ENCODE results near the gene EPN1.

The EPN1 gene

DNA sequence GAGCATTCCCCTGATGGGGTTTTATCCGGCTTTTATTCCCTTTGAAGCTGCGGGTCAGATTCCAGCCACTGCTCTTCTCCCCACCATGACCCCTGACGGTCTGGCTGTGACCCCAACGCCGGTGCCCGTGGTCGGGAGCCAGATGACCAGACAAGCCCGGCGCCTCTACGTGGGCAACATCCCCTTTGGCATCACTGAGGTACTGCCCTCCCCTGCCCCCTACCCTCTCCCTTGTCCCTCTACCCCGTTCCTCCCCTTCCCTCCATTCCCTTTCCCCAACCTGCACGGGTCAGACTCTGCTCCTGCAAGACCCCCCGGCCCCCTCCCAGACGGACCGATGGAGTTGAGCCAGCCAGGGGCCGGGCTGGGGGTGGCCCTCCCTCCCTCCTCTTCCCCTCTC is 14.0 kb upstream of the EPN1 start:
- DNase-seq, result no peak

DNA sequence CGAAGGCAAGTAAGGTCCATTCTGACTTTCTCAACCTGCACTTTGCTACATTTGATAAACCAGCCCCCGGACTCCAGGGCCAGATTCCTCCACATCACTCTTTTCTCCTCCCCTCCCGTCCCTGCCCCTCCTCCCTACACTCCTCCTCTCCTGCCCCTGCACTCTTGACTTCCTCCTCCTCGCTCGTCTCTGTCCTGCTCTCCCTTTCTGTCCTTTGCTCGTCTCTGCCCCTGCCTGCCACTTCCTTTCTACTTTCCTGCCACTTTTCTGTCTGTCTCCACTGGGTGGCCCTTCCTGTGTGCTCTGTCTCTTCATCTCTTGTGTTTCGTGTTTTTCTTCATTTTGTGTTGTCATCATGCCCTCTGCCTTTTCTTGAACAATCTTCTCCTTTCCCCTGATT is 13.2 kb upstream of the EPN1 start:
- no peak for DNase-seq

DNA sequence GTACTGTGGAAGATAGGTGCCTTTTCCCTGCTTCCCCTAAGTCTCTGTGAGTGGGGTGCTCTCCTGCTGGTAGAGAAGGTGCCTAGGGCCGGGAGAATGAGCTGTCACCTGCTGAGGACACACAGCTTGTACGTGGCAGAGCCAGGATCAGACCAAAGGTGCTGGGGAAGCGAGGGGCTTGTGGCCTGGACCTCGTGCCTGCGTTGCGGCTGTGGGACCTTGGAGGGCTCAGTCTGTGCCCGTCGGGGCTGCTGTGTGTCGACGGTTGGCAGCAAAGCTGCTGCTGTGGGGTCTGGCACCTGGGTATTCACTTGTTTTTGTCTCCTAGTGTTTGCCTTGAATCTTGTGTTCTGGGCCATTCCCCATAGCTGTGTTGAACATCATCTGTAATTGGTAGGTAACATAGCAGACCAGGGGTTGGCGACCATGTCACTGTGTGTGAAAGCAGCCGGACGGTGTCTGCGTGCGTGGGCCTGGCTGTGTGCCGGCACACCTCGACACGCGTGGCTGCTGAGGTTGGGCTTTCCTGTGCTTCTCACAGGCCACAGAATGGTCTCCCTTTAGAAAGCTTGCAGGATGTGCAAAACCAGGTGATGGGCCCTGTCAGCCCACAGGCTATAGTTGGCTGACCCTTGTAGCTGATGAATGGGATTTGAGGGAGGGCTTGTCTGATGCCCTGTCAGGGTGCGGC is 11.0 kb upstream of the EPN1 start:
- DNase-seq, result no peak

DNA sequence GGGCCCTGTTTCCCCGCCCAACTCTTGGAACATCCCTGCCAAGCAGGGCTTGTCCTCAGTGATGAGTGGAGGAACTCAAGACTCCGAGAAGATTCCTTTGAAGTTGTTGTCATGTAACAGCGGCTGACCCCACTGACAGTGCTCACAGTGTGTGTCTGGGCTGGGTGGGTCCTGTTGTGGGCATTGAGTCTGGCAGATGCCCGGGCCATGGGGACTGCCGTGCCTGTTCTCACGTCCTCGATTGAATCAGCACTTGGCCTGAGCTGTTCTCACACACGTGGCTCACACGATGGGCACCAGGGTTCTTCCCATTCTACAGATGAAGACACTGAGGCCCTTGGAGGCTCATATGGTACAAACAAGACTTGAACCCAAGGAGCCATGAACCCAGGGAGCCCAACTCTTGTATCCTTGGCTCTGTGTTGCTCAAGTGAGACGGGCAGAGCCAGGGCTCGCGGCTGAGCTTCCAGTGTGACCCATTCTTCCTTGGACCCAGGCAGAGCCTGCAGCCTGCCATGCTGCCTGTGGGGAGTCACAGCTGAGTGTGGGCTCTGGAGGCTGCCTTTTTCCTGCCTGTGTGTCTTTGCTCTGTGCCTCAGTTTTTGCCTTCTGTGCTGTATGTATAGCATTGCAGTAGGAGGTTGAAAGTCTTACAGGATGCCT is 8.6 kb upstream of the EPN1 start:
- no peak for DNase-seq

DNA sequence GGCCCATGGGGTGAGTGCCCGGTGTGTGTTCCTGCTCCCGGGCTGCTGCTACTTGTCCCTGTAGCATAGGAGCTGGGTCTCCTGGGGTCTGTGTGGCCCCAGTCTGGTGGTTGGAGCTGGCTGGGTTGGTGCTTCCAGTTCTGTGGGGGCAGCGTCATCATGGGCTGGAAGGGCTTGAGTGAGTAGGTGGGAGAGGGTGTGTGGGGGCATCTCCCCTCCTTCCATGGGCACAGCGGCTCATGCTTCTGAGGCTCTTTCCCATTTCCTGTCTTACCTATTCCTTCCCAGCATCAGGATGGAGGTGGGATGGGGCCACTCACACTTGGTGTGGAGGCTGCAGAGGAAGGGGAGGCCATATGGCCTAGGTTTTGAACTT is 8.0 kb upstream of the EPN1 start:
- DNase-seq, result no peak

DNA sequence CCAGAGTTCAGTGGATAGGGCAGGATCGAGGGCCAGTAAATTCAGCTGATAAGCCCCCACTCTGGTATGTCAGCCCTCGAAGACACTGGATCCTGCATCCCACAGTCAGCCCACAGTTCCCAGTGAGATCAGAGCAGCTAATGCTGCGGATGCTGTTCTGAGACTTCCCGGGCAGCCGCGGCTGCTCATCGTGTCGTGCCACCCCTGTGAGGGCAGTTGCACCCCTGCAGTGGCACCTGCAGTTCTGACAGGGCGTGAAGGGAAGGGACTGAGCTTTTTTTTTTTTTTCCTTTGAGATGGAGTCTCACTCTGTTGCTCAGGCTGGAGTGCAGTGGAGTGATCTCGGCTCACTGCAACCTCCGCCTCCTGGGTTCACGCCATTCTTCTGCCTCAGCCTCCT is 7.5 kb upstream of the EPN1 start:
- DNase-seq, result no peak

DNA sequence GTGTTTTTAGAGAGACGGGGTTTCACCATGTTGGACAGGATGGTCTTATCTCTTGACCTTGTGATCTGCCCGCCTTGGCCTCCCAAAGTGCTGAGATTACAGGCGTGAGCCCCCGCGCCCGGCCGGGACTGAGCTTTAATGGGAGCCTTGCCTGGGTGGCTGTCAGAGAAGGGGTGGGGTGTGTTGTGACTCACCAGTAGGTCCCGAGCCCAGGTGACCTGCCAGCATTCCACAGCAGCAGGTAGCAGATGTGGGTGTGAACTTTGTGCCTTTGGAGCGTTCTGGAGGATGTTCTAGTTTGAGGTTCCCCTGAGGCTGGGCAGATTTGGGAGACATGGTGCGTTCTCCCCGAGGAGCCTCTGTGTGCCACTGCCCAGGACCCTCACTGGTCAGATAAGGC is 7.1 kb upstream of the EPN1 start:
- no peak for DNase-seq

DNA sequence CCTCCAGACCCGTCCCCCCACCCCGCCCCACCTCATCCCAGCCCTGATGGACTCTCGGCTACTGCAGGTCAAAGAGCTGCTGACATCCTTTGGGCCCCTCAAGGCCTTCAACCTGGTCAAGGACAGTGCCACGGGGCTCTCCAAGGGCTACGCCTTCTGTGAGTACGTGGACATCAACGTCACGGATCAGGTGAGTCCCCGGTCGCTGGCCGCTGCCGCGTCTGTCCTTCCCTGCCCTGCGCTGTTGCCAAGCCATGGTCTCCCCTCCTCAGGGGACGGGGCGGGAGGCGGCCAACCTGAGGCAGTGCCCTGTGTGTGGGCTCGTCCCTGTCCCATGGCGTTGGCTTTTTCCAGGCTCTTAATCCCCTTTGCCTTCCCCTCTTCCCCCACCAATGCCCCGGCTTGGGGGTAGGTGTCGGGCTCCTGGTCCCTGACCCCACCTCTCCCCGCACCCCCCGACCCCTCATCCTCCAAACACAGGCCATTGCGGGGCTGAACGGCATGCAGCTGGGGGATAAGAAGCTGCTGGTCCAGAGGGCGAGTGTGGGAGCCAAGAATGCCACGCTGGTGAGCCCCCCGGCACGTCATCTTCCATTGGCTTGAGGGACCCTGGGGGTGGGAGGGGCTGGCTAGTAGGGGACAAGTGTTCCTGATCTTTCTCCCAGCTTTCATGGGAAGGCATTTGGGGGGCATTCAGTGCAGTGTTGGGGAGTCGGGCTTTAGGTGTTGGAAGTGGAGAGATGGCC is 6.2 kb upstream of the EPN1 start:
- DNase-seq, result no peak

DNA sequence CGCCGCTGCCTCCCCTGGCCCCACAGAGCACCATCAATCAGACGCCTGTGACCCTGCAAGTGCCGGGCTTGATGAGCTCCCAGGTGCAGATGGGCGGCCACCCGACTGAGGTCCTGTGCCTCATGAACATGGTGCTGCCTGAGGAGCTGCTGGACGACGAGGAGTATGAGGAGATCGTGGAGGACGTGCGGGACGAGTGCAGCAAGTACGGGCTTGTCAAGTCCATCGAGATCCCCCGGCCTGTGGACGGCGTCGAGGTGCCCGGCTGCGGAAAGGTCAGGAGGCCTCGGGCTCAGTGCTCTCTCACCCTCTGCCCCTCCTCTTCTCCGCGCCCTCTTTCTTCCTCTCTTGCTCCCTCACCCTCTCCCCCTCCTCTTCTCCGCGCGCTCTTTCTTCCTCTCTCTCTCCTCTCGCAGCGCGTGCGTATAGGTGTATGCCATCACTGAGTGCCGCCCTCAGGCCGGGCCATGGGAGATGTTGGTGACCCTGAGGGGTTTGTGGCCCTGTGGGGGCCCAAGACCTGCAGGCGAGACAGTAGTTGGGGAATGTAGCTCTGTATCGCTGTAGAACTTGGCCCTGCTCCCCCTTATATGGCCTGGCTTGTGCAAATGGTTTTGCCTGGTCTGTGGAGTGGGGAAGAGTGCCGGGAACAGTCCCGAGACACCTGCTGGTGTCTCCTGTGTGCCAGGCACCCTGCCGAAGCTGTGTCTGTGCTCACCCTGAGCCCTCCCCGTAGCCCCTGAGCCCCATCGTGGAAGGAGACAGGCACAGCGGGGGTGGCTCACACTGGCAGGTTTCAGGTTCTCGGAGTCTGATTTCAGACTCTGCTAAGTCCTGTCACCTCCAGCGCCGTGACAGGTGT is 5.4 kb upstream of the EPN1 start:
- no peak for DNase-seq

DNA sequence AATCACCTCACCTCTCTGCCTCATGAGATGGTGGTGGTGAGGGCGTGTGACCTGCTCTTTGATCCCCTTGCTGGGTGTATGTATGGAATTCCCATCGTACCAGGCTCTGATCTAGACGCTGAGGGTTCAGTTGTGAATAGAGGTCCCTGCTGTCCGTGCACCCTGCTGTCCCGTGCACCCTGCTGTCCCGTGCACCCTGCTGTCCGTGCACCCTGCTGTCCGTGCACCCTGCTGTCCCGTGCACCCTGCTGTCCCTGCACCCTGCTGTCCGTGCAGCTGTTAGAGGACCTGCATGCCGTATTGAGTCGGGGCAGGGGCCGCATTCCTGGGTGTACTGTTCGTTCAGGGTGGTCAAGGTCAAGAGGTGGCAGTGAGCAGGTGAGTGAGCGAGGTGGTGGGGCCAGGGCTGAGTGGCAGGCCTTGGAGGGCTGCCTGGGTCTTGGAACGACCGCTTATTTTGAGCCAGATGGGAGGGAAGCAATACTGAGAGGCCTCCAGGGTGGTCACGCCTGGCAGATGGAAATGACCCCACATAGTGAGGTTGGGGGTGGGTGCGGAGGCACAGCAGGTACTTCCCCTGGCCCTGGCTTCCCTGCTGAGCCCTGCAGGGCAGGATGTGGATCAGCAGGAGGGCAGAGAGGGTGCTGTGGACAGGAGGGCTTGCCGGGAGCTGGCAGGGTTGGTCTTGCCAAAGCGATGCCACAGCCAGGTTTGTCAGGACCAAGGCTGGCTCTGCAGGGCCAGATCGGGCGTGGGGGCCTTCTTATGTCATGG is 4.6 kb upstream of the EPN1 start:
- DNase-seq, result no peak

DNA sequence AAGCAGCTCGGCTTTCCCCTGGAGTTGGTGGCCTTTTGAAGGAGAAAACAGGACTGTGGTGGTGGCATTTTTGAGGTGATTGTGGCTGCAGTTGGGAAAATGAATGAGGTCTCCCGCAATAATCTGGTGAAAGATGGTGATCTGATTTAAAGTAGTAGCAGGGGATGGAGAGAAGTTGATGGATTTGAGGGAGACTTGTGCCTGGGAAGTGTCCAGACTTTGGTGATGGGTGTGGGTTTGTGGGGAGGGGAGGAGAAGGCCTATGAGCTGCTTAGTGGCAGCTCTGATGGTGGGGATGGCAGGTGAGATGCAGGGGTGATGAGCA is 4.0 kb upstream of the EPN1 start:
- no peak for DNase-seq

DNA sequence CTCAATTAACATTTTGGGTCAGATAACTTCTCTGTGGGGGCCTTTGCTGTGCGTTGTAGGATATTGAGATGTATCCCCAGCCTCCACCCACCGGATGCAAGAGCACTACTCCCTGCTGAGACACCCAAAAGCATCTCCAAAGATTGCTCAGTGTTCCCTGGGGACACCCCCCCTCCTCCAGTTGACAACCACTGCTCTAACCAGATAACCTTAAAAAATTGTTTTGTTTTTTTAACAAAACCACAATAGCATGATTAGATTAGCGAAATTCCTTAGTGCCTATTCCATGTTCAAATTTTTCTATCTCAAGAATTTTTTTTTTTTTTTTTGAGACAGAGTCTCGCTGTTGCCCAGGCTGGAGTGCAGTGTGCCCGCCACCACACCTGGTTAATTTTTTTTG is 2.6 kb upstream of the EPN1 start:
- DNase-seq, result peak; percentile 46

DNA sequence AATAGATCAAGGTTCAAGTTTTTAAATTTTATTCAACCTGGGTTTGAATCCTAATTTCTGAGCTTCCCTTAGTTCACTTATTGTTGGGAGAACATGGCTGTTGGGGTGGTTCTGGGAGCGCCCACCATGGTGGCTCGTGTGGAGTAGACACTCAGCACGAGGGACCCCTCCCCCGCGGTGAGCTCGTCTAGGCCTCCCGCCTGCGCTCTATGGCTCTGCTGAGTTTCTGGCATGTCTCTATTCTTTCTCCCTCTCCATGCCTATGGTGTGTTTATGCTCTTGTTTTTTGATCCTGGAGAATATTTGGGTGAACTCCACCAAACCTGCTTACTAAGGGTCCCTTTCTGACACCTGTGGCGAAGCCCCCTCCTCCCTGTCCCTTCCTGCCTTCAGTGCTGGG is 1.6 kb upstream of the EPN1 start:
- no peak for DNase-seq

DNA sequence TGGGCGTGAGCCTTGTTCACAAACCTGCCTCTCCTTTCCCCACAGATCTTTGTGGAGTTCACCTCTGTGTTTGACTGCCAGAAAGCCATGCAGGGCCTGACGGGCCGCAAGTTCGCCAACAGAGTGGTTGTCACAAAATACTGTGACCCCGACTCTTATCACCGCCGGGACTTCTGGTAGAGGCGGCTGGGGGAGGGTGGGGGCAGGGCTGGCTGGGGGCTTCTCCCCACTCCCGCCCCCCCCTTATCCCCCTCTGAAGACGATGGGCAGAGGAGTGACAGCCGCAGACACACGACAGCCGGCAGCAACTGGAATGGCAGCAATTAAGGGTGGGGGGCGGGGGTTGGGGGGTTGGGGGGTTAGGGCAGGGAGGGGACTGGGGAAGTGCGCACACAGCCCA is 1.1 kb upstream of the EPN1 start:
- DNase-seq, result no peak

DNA sequence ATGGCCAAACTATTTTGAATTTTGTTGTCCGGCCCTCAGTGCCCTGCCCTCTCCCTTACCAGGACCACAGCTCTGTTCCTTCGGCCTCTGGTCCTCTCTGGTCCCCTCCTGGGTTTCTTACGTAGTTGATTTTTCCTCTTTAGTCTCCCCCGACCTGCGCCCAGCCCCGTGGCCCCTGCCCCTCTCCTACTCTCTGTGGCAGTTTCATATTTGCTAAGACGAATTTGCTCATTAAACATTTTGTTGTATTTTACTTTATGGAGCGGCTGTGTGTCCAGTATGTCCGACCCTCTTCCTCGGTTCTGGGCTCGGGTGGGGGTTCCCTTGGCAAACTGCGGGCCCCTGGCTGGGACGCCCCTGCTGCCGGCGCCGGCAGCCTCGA is 576 bp upstream of the EPN1 start:
- DNase-seq, result no peak

DNA sequence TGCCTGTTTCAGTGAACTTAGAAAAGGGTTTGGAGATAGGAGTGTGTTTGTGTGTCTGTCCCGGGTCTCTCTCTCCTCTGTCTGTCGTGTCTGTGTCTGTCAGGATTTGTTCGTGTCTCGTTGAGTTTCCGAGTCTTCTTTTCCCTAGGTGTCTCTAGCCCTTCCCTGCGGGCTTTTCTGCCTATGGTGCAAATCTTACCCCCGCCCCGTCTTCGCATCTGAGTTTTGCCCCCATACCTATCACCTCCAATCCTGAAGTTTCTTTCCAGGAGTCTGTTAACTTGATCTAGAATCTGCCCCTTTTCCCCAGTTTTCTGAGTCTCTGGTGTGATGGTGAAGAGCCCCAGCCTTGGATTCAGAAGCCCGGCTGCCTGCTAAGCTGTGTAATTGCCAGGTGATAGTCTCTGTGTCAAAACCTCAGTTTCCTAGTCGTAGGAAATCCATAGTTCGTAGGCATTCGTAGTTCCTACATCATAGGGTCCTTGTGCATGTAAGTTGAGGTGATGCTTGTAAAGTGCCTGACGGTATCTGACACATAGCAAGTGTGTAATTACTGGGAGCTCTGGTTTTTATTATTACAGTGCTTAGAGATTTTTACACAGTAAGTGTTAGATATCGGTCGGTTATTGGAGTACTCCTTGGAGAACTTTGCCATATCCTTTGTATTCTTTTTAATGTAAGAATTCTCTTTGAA is 782 bp downstream of the EPN1 start:
- no peak for DNase-seq

DNA sequence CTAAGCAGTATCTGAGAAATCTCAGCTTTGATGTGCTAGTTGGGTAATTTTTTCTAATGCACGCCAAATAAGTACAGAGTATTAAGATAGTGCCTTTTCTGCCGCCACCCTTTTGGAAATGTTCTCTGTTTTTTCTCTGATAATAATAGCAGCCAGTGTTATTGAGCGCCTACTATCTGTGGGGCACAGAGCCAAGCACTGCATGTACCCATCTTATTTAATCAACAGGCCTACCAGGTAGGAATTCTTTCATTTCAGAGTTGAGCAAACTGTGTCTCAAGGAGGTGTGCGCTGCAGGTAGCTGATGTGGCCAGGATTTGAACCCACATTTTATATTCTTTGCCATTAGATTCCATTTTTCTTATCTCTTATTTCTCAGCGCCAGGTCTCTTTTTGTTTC is 1.4 kb downstream of the EPN1 start:
- no peak for DNase-seq

DNA sequence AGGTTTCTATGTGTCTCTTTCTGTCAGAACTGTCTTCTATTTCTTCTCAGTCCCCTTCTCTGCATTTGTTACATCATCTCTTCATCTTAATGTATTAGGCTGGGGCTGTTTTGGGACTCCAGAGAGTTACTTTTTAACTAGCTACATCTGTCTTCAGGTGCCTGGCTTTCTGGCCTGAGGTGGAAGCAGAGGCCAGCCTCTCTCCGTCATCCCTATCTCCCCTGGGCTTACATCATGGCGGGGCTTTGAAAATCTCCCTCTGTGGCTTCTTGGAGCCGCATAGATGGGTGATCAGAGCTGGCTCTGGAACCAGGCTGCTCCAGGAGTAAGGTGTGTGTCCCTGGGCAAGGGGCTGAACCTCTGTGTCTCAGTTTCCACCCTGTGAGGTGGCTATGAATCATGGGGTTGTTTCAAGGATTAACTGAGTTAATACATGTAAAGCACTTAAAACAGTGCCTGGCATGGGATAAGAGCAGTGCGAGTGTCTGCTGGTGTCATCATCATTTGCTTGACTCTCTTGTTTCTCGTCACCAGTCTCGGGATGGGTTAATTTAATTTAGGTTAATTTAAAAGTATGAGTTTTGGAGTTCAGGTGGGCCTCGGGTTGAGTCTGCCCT is 2.0 kb downstream of the EPN1 start:
- DNase-seq, result no peak

DNA sequence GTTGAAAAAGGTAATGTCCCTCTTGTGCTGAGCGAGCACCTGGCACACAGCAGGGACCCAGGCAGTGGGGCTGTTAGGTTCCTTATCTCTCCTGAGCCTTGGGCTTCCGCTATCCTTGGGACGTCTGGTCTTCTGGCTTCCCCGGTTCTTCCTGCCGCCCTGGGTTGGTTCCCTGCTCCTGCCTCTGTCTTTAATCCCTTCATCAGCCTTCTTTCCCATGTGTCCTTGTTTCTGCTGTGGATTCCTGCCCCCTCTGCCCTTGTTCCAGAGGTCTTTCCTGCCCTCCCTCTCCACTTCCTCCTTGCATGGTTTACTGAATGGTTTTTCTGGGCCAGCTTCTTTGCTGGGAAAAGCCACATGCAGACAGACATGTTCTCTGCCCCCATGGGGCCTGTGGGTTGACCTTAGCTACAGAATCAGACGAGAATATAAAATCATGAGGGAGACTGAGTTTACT is 2.6 kb downstream of the EPN1 start:
- no peak for DNase-seq

DNA sequence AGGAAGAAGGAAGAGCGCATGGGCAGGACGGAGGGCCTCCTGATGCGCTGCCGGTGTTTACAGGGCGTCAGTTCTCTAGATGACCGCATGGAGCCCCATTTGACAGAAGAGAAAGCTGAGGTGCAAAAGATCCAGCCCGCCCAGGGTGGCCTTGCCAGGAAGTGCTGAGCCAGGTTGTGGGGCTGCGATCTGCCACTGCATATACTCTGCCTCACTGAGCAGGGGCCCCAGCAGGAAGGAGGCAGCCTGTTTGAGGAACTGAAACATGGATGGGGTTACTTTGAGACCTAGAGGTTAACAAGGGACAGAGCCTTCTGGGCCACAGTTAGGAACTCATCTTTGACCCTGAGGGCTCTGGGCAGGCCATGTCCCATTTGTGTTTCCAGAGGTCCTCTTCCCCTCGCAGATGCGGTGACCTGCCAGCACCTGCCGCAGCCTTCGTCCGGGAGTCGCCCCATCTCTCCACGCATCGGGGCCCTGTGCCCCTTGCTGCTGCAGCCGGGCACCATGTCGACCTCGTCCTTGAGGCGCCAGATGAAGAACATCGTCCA is 3.2 kb downstream of the EPN1 start:
- DNase-seq, result no peak

Measured in fibroblast of skin of scalp (primary cell).